ENCODE measurements around the gene KIFC1. TPM values are rescaled to one million over a fixed set of nuclear protein-coding genes. Genes with fewer than 3 reads are reported as not detected.
A peak's percentile ranks its signal among the peaks of the same experiment; 100 is the strongest.
"Not testable (repeated sequence)": the region's sequence is repeated elsewhere in the genome, so short reads cannot be mapped to it uniquely, and the experiment has no call there.

Gene KIFC1
- 19.0 TPM for total RNA-seq (ENCODE audit: unreplicated experiment)
- long read RNA-seq, result 0 reads

GRCh38 chr6:33391278-33391921, at the start of gene KIFC1:
Gene KIFC1 (plus strand): TSS chr6:33391823. CDS start chr6:33391986, 163 bp downstream.
- Mint-ChIP-seq H3K4me3 (ENCODE audit: unreplicated experiment) (peak within 1 kb of the TSS; percentile 95), H3K36me3 (ENCODE audit: low read depth, unreplicated experiment) (no peaks in the 10 kb centered on the region), H3K27me3 (ENCODE audit: unreplicated experiment) (peaks cover 8% of the 10 kb centered on the region), H3K4me1 (ENCODE audit: unreplicated experiment) (peaks cover 18% of the 10 kb centered on the region), H3K27ac (ENCODE audit: unreplicated experiment) (peak within 1 kb of the TSS; percentile 71), H3K9me3 (ENCODE audit: unreplicated experiment) (no peaks in the 10 kb centered on the region)
- peak; percentile 92 for TF ChIP-seq CTCF (IDR thresholded peaks at IDR 0.05; ENCODE audit: unreplicated experiment)
- DNase-seq (ENCODE audit: low spot score), result peak; percentile 99

GRCh38 chr6:33343606-33343952, 48.0 kb upstream of the KIFC1 start:
- H3K4me1 Mint-ChIP-seq (ENCODE audit: unreplicated experiment), result peaks cover 17% of the 10 kb centered on the region
- not testable (repeated sequence) for H3K9me3 Mint-ChIP-seq (ENCODE audit: unreplicated experiment); H3K4me3 Mint-ChIP-seq (ENCODE audit: unreplicated experiment); DNase-seq (ENCODE audit: low spot score); H3K27ac Mint-ChIP-seq (ENCODE audit: unreplicated experiment); H3K27me3 Mint-ChIP-seq (ENCODE audit: unreplicated experiment); H3K36me3 Mint-ChIP-seq (ENCODE audit: low read depth, unreplicated experiment)

DNA sequence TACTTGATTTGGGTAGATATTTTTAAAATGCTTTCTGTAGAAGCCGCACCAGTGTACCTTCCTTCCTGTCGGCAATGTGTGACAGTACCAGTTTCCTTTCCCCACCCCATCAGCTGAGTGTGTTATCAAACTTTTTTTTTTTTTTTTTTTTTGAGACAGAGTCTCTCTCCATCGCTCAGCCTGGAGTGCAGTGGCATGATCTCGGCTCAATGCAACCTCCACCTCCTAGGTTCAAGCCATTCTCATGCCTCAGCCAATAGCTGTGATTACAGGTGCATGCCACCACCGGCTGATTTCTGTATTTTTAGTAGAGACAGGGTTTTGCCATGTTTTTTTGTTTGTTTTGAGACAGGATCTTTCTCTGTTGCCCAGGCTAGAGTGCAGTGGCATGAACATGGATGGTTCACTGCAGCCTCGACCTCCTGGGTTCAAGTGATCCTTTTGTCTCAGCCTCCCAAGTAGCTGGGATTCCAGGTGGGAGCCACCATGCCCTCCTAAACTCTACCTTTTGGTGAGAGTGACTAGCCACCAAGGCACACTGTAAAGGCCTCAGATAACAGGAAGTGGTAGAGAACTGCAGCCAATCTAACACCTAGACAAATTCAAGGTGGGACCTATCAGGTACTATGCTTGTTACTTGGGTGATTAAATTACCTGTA, 47.5 kb upstream of the KIFC1 start:
- no peak for DNase-seq (ENCODE audit: low spot score)
- Mint-ChIP-seq H3K27ac (ENCODE audit: unreplicated experiment) (no peak overlapping the region), H3K4me3 (ENCODE audit: unreplicated experiment) (no peak overlapping the region), H3K36me3 (ENCODE audit: low read depth, unreplicated experiment) (no peaks in the 10 kb centered on the region), H3K27me3 (ENCODE audit: unreplicated experiment) (no peaks in the 10 kb centered on the region), H3K9me3 (ENCODE audit: unreplicated experiment) (no peaks in the 10 kb centered on the region), H3K4me1 (ENCODE audit: unreplicated experiment) (peaks cover 17% of the 10 kb centered on the region)
- no peak for TF ChIP-seq CTCF (IDR thresholded peaks at IDR 0.05; ENCODE audit: unreplicated experiment)

GRCh38 chr6:33344701-33345697, 46.6 kb upstream of the KIFC1 start:
- H3K36me3 Mint-ChIP-seq (ENCODE audit: low read depth, unreplicated experiment), result no peaks in the 10 kb centered on the region
- H3K27ac Mint-ChIP-seq (ENCODE audit: unreplicated experiment), result peak overlapping the region; percentile 22
- H3K4me1 Mint-ChIP-seq (ENCODE audit: unreplicated experiment), result peaks cover 17% of the 10 kb centered on the region
- H3K9me3 Mint-ChIP-seq (ENCODE audit: unreplicated experiment), result no peaks in the 10 kb centered on the region
- peak; percentile 41 for DNase-seq (ENCODE audit: low spot score)
- TF ChIP-seq CTCF (IDR thresholded peaks at IDR 0.05; ENCODE audit: unreplicated experiment), result peak; percentile 82
- H3K27me3 Mint-ChIP-seq (ENCODE audit: unreplicated experiment), result peaks cover 3% of the 10 kb centered on the region
- no peak overlapping the region for H3K4me3 Mint-ChIP-seq (ENCODE audit: unreplicated experiment)

GRCh38 chr6:33346972-33347371, 44.7 kb upstream of the KIFC1 start:
- peaks cover 17% of the 10 kb centered on the region for H3K4me1 Mint-ChIP-seq (ENCODE audit: unreplicated experiment)
- H3K4me3 Mint-ChIP-seq (ENCODE audit: unreplicated experiment); H3K9me3 Mint-ChIP-seq (ENCODE audit: unreplicated experiment); DNase-seq (ENCODE audit: low spot score); H3K36me3 Mint-ChIP-seq (ENCODE audit: low read depth, unreplicated experiment); H3K27me3 Mint-ChIP-seq (ENCODE audit: unreplicated experiment); H3K27ac Mint-ChIP-seq (ENCODE audit: unreplicated experiment): not testable (repeated sequence)

Measured in endothelial cell (in vitro differentiated cells).